ENCODE results near the gene DPRX. TPM values are rescaled to one million over a fixed set of nuclear protein-coding genes. Genes with fewer than 3 reads are reported as not detected.

The DPRX gene
- total and polyA plus RNA-seq, 12 donors, result not detected

- Histone ChIP-seq H3K9me3 (replicated peaks in 1 of 3) (no peaks in the 10 kb centered on the region), H3K27me3 (no peaks in the 10 kb centered on the region), H3K4me1 (replicated peaks in 1 of 2) (no peaks in the 10 kb centered on the region), H3K4me3 (no peak overlapping the region), H3K36me3 (replicated peaks in 1 of 2) (no peaks in the 10 kb centered on the region), H3K27ac (no peak overlapping the region)
- intact Hi-C loops (cut with DNase I), result no loop called here
- WGBS, 4 donors, result 15 to 26% (median 17%) methylated on average over 6 of the region's 6 CpGs
- TF ChIP-seq POLR2A (IDR thresholded peaks at IDR 0.05) (no peak), CTCF (IDR thresholded peaks at IDR 0.05) (peak in 1 of 6 experiments; percentile 15)
- peak in 1 of 7 donors; percentile 5 for DNase-seq
These were observed 27.5 kb downstream of the DPRX start for GRCh38 chr19:53659292-53659691.

DNA sequence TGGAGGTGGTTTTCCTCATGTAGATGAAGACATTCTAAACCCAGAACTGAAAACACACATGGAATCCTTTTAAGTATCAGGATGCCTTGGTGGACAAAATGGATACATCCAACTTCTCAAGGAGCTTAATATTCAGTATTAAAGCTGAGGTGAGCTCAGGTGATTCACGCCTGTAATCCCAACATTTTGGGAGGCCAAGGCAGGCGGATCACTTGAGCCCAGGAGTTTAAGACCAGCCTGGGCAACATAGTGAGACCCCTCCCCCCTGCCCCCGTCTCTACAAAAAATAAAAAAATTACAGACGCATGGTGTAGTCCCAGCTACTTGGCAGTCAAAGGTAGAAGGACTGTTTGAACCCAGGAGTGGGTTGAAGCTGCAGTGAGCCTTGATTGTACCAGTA lies 28.8 kb downstream of the DPRX start:
- Histone ChIP-seq H3K4me1 (replicated peaks in 1 of 2) (no peaks in the 10 kb centered on the region), H3K27me3 (no peaks in the 10 kb centered on the region), H3K27ac (no peak overlapping the region), H3K36me3 (replicated peaks in 1 of 2) (no peaks in the 10 kb centered on the region), H3K4me3 (no peak overlapping the region), H3K9me3 (replicated peaks in 1 of 3) (no peaks in the 10 kb centered on the region)
- DNase-seq, result no peak
- intact Hi-C loops (cut with DNase I), result no loop called here
- 67 to 73% (median 69%) methylated on average over 4 of the region's 4 CpGs for WGBS, 4 donors
- TF ChIP-seq CTCF (IDR thresholded peaks at IDR 0.05) (no peak), POLR2A (IDR thresholded peaks at IDR 0.05) (no peak)

DNA sequence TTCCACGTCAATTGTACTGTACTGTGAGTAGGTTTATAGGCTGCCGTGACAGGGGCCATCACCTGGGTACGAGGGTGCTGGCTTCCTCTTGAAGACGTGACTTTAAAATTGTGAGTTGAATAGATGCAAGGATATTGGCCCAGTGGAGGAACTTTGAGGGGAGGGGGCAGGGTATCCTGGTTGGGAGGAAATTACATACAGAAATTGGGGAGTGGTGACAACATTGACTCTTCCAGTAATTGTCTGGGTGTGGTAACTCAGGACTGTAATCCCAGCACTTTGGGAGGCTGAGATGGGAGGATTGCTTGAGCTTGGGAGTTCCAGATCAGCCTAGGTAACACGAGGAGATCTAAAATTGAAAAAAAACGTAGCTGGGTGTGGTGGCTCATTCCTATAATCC lies 30.4 kb downstream of the DPRX start:
- Histone ChIP-seq H3K36me3 (replicated peaks in 1 of 2) (no peaks in the 10 kb centered on the region), H3K27me3 (no peaks in the 10 kb centered on the region), H3K27ac (no peak overlapping the region), H3K4me3 (no peak overlapping the region), H3K9me3 (replicated peaks in 1 of 3) (no peaks in the 10 kb centered on the region), H3K4me1 (replicated peaks in 1 of 2) (no peaks in the 10 kb centered on the region)
- intact Hi-C loops (cut with DNase I), result no loop called here
- no peak for DNase-seq
- WGBS, 4 donors, result 62 to 78% (median 69%) methylated on average over 5 to 6 of the region's 6 CpGs
- TF ChIP-seq CTCF (IDR thresholded peaks at IDR 0.05) (no peak), POLR2A (IDR thresholded peaks at IDR 0.05) (no peak)

- DNase-seq, result no peak
- H3K4me3 ChIP-seq, result no peak overlapping the region
- 75 to 84% (median 81%) methylated on average over 12 of the region's 12 CpGs for WGBS, 4 donors
- H3K27ac ChIP-seq, result no peak overlapping the region
- H3K4me1 ChIP-seq (replicated peaks in 1 of 2), result no peaks in the 10 kb centered on the region
- no peak for TF ChIP-seq CTCF (IDR thresholded peaks at IDR 0.05)
- TF ChIP-seq POLR2A (IDR thresholded peaks at IDR 0.05), result no peak
- no peaks in the 10 kb centered on the region for H3K36me3 ChIP-seq (replicated peaks in 1 of 2)
- intact Hi-C loops (cut with DNase I), result no loop called here
- H3K9me3 ChIP-seq (replicated peaks in 1 of 3), result no peaks in the 10 kb centered on the region
- no peaks in the 10 kb centered on the region for H3K27me3 ChIP-seq
These were observed 32.4 kb downstream of the DPRX start for GRCh38 chr19:53664152-53664551.
